HG02623 (cell line): ENCODE results near the gene SEC31B.

Source experiments
- ATAC-seq: cut with Tn5 transposase; IDR thresholded peaks from one replicate; pipeline ENCODE4 v1.9.1; 2021; ENCODE audit warnings: moderate library complexity; ENCODE audit not compliant: unreplicated experiment

Gene SEC31B, protein sequence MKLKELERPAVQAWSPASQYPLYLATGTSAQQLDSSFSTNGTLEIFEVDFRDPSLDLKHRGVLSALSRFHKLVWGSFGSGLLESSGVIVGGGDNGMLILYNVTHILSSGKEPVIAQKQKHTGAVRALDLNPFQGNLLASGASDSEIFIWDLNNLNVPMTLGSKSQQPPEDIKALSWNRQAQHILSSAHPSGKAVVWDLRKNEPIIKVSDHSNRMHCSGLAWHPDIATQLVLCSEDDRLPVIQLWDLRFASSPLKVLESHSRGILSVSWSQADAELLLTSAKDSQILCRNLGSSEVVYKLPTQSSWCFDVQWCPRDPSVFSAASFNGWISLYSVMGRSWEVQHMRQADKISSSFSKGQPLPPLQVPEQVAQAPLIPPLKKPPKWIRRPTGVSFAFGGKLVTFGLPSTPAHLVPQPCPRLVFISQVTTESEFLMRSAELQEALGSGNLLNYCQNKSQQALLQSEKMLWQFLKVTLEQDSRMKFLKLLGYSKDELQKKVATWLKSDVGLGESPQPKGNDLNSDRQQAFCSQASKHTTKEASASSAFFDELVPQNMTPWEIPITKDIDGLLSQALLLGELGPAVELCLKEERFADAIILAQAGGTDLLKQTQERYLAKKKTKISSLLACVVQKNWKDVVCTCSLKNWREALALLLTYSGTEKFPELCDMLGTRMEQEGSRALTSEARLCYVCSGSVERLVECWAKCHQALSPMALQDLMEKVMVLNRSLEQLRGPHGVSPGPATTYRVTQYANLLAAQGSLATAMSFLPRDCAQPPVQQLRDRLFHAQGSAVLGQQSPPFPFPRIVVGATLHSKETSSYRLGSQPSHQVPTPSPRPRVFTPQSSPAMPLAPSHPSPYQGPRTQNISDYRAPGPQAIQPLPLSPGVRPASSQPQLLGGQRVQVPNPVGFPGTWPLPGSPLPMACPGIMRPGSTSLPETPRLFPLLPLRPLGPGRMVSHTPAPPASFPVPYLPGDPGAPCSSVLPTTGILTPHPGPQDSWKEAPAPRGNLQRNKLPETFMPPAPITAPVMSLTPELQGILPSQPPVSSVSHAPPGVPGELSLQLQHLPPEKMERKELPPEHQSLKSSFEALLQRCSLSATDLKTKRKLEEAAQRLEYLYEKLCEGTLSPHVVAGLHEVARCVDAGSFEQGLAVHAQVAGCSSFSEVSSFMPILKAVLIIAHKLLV

GRCh38 chr10:100519311-100520051 lies at the start of gene SEC31B:
Gene SEC31B (minus strand): TSS chr10:100519861. CDS start chr10:100516952, 2,909 bp downstream.
- no peak for ATAC-seq

DNA sequence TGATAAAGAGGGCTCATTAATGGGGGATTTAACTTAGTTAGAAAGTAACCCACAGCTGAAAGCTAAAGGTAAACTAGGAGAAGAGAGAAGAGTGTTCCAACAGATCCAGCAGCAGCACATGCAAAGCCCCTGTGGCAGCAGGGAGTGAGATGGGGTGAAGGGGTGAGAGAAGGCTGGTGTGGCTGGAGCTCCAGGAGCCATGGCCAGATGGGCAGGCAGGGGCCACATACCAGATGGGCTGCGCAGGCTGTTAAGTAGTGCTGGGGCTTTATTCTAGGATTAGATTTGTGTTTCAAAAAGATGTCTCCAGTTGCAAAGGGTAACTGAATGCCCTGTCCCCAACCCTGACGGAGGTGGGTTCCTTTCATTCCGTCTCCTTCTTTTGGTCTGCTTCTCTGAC lies 49.3 kb upstream of the SEC31B start:
- ATAC-seq: no peak

GRCh38 chr10:100567826-100568225 lies 48.2 kb upstream of the SEC31B start:
- no peak for ATAC-seq

DNA sequence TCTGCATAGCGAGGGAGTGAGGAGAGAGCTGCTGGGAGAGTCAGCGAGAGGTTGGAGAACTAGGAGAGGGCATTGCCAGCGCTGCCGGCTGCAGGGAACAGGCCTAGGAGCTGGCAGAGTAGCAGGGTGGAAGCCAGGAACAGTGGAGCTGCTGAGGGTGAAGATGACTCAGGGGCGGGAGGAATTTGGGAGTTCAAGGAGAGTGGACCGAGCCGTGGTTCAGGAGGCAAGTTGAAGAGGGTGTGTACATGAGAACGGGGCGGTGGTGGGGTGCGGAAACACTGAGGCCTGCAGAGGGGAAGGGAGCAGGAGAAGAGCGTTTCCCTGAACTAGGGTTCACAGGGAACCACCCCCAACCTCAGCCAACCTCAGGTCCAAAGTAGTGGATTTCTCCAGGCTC lies 47.6 kb upstream of the SEC31B start:
- no peak for ATAC-seq

DNA sequence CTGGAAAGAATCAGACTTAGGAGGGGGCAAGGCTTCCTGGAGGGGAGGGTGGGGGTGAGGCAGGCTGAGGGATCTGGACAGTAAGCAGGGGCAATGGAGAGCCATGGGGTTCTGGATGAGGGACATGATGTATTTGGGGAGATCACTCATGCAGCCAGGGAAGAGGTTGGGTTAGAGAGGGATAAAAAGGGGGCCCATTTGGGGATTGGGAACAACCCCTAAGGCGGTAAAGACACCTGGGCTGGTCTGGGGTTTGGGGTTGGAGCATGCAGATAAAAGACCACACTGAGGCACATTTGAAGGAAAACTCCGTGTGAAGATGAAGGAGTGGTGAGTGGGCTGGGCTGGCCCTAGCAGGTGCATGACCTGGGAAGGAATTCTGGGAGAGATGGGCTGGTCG lies 46.9 kb upstream of the SEC31B start:
- no peak for ATAC-seq

- ATAC-seq: no peak
These were observed 45.7 kb upstream of the SEC31B start for GRCh38 chr10:100565206-100565985.

DNA sequence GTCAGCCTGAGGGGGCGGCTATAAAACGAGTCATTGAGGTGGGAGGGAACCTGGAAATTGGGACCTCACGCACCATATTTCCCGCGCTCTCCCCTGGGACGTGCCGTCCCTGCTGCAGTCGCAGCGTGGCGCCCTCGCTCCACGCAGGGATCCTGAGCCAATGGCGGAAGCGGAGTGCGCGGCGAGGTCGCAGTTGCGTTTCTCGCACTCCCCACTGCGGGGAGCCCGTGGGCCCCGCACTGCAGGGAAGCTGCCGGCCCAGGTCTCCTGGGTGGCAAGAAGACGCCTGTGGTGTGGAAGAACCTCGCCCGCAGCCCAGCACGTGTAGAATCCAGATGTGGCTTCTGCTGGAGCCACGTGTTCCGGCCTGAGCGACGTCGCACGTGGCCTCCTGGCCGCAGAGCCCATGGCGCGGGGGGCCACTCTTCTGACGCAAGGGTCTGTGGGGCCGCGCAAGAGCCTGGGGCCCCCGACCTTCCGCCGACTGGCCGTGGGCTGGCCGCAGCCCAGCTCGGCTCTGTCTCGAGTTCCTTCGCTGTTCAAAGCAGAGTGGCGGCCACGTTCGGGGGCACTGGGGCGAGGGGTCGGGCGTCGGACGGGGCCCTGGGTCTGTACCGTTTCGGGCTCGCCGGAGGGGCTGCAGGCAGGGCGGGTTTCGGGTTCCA lies 42.5 kb upstream of the SEC31B start:
- ATAC-seq: peak; percentile 67

DNA sequence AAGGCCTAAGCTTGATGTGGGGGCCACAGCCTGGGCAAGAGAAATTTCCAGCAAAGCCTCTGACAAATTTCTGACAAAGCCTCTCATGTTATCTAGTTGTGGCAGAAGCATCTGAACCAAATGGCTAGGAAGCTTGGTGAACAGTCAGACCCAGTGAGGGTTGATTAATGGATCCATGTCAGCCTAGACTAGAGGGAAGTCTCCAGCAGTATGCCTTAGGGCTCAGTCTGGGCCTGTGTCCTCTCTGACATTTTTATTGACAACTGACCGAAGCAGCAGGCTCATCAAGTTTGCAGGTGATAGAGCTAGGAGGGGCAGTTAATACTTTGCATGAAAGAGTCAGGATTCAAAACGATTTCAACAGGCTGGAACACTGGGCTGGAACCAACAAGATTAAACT lies 41.3 kb upstream of the SEC31B start:
- ATAC-seq: no peak

DNA sequence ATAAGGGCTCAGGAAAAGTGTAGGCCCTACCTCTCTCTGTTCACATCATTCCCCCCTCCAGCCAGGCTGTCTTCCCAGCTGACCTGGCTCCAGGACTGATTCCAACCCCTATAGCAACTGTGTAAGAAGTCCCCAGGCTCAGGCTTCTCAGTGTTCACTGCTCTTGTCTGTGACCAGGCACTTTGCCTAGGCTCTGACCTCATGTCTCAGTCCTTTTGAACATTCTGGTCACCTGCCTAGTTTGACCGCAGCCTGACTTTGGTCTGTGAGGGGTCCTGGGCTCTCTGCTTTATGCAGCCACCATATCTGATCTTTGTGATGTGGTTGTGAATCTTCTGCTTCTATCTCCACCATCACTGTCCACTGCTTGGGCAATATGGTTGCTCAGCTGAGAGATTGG lies 40.6 kb upstream of the SEC31B start:
- no peak for ATAC-seq

DNA sequence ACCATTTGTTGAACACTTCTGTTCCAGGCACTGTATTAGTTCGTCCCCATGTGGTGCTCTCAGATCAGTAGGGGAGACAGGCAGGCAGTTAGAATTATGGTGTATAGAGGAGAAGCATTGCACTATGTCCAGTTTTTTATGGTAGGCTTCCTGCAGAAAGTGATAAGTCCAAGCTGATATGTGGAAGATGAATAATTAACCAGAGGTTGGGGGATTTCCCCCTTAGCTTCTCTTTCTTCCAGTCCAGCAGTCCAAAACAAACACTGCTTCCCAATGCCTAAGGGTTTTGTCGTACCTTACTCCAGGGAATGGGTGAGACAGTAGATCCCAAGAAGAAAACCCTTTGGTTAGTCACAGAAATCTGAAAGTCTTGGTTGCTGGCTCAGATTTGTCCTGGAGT lies 35.2 kb upstream of the SEC31B start:
- ATAC-seq: no peak

- ATAC-seq: no peak
These were observed 34.3 kb upstream of the SEC31B start for GRCh38 chr10:100553929-100554328.

DNA sequence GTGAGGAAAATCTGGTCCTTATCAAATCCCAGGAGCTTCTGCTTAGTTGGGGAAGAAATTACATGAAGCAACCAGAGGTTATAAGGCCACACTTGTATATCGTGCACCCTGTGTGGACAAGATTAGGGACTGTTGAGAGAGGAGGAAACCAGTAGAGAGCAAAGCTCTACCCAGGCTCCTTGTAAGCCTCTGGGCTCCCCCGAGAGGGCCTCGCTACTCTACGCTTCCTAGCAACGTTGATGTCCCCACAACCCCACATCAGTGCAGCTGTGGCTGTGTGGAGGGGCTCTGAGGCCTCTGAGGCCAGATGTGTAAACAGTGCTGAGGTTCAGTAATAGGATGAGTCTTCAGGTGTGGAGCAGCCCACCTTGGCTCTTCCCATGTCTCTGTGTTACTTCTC lies 32.1 kb upstream of the SEC31B start:
- no peak for ATAC-seq

GRCh38 chr10:100551196-100551595 lies 31.5 kb upstream of the SEC31B start:
- ATAC-seq: no peak

- no peak for ATAC-seq
These were observed 25.3 kb upstream of the SEC31B start for GRCh38 chr10:100544950-100545349.

GRCh38 chr10:100537475-100537874 lies 17.8 kb upstream of the SEC31B start:
- ATAC-seq: no peak

- peak; percentile 87 for ATAC-seq
These were observed 16.2 kb upstream of the SEC31B start, which contains the start of gene HIF1AN for GRCh38 chr10:100535715-100536353. Gene HIF1AN (plus strand): TSS chr10:100535943. CDS start chr10:100535959, 16 bp downstream.

DNA sequence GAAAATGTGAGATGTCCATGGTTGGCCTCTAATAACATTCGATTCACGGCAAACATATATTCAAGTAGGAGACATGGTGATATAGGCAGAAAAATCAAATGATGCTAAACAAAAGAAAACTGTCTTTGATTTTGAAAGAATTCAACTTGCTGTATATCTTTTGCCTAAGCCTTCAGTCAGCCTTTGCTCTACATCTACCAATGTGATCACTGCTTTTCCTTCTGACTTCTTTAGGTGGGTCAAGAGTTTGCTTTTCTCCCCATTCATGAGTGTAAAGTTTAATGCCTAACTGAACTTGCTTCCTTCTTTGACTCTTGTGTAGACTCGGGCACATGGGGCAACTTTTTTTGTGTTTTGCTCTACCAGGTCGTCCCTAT lies 15.7 kb upstream of the SEC31B start:
- no peak for ATAC-seq

DNA sequence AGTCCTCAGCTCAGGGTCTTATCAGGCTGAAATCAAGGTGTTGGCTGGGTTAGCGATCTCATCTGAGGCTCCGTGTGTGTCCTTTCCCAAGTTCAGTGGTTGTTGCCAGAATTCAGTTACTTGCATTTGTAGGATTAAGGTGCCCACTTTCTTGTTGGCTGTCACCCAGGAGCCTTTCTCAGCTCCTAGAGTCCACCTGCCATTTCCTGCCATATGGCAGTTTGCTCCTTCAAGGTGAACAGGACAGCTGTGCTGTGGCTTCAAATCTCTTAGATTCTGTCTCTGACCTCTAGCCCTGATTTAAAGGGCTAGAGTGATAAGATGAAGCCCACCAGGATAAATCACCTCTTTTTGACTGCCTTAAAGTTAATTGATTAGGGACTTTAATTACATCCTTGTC lies 15.1 kb upstream of the SEC31B start:
- ATAC-seq: no peak

GRCh38 chr10:100531761-100532160 lies 12.1 kb upstream of the SEC31B start:
- no peak for ATAC-seq
